Fibroblast of skin of scalp (primary cell): Measurements from ENCODE around the gene CTTNBP2.

ENCODE experiments used
- DNase-seq: peaks from one replicate; pipeline ENCODE4 v3.0.0-alpha.2; 2013

The CTTNBP2 gene

GRCh38 chr7:117682681-117683385 is 190.4 kb downstream of the CTTNBP2 start:
- DNase-seq: no peak

- DNase-seq: no peak
Measured at GRCh38 chr7:117679120-117679519, 194.1 kb downstream of the CTTNBP2 start.

GRCh38 chr7:117675497-117676435 is 197.5 kb downstream of the CTTNBP2 start:
- DNase-seq: no peak

- DNase-seq: no peak
Measured at GRCh38 chr7:117674617-117675016, 198.6 kb downstream of the CTTNBP2 start.

GRCh38 chr7:117673839-117674238 is 199.4 kb downstream of the CTTNBP2 start:
- peak; percentile 6 for DNase-seq

- DNase-seq: no peak
Measured at GRCh38 chr7:117673367-117673766, 199.9 kb downstream of the CTTNBP2 start.

GRCh38 chr7:117672453-117672852 is 200.8 kb downstream of the CTTNBP2 start:
- no peak for DNase-seq

GRCh38 chr7:117669818-117670217 is 203.4 kb downstream of the CTTNBP2 start:
- DNase-seq: no peak

- no peak for DNase-seq
Measured at GRCh38 chr7:117667456-117667855, 205.8 kb downstream of the CTTNBP2 start.

GRCh38 chr7:117666689-117667088 is 206.6 kb downstream of the CTTNBP2 start:
- no peak for DNase-seq

- DNase-seq: peak; percentile 2
Measured at GRCh38 chr7:117666031-117666430, 207.2 kb downstream of the CTTNBP2 start.

GRCh38 chr7:117665368-117665767 is 207.9 kb downstream of the CTTNBP2 start:
- DNase-seq: no peak

GRCh38 chr7:117664047-117664446 is 209.2 kb downstream of the CTTNBP2 start:
- DNase-seq: no peak

- no peak for DNase-seq
Measured at GRCh38 chr7:117661328-117661727, 211.9 kb downstream of the CTTNBP2 start.
